ENCODE measurements around the gene FAH.
A peak's percentile ranks its signal among the peaks of the same experiment; 100 is the strongest.
"Not testable (repeated sequence)": the region's sequence is repeated elsewhere in the genome, so short reads cannot be mapped to it uniquely, and the experiment has no call there.

FAH gene

DNA sequence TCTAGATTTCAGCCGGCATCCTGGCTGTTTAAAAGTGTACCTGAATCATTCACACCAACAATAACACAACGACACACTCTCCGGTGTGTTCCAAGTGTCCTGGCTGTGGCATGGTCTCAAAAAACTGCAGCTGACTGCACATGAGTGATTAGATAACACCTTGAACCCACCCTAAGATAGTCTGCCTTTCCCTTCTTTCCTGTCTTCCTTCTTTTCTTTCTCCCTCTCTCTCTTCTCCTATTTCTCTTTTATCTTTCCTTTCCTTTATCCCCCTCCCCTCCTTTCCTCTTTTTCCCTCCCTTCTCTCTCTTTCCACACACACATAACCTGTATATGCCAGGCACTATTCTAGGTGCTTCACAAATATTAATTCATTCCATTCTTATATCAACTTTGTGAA is 1.2 kb upstream of the FAH start:
- no peak for DNase-seq (ENCODE audit: low read depth, low spot score)

DNA sequence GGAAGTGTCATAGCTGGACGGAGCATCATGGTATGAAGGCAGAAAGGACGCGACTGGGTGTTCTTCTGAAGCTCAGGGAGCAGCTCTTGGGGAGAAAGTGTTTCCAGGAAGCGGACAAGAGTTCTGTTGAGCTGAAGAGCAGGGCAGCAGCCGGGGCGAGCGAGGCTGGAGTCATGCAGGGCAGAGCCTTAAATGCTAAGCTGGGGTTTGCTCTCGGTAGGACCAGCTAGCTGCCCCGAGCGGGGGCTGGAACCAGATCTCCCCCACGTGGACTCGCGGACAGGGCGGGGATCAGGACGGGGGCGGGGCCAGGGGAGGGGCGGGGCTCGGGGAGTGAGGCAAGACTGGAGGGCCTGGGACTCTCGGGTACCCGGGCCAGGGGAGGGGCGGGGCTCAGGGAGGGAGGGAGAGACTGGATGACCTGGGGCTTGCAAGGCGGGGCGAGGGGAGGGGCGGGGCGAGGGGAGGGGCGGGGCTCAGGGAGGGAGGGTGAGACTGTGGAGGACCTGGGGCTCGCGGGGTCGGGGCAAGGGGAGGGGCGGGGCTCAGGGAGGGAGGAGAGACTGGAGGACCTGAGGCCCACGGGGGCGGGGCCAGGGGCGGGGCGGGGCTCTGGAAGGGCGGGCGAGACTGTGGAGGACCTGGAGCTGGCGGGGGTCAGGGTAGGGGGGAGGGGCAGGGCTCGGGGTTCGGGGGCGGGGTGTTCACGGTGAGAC is 461 bp upstream of the FAH start:
- DNase-seq (ENCODE audit: low read depth, low spot score): peak; percentile 93

DNA sequence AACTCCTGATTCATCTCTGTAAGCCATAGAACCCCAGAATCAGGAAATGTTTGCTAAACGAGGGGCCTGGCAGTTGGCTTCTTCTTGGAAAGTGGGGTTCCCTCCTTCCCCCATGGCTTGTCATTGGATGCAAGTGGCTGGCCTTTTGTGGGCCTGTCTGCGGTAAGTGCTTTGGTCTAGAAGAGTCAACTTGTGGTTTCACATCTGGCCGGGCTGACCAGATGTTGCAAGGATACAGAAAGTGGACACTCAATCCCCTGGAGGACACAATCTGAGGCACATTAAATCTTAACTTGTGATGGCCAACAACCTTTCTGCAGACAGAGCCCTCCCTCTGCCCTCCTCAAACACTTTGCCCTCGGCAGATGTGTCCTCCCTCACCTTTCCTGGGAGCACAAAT is 1.1 kb downstream of the FAH start:
- no peak for DNase-seq (ENCODE audit: low read depth, low spot score)

- no peak for DNase-seq (ENCODE audit: low read depth, low spot score)
Measured at GRCh38 chr15:80154336-80154735, 1.5 kb downstream of the FAH start.

DNA sequence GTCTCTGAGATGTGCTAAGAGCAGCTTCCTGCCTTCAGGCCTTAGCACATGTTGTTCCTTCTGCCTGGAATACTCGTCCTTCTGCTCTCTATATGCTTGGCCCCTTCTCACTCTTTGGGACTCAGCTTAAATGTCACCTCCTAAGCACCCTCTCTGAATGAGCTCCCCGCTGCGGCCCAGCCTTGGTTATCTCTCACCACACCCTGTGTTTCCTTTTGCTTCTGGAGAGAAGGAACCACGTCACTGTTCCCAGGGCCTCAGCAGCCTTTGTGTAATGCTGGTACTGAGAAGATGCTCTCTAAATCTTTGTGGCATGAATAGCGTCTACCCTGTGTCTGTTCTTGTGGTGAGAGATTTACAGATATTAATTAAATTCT is 2.2 kb downstream of the FAH start:
- DNase-seq (ENCODE audit: low read depth, low spot score): no peak

DNA sequence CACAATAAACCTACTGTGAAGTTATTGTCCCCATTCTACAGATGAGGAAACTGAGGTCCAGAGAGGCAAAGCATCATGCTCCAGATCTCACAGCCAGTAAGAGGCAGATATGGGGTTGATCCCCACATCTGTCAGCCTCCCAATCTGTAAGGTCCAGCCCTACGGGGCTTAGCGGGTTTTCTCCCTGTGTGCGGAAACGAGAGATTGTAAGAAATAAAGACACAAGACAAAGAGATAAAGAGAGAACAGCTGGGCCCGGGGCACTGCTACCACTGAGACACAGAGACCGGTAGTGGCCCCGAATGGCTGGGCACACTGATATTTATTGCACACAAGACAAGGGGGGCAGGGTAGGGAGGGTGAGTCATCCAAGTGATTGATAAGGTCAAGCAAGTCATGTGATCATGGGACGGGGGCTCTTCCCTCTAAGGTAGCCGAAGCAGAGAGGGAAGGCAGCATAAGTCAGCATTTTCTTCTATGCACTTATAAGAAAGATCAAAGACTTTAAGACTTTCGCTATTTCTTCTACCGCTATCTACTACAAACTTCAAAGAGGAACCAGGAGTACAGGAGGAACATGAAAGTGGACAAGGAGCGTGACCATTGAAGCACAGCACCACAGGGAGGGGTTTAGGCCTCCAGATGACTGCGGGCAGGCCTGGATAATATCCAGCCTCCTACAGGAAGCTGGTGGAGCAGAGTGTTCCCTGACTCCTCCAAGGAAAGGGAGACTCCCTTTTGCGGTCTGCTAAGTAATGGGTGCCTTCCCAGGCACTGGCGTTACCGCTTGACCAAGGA is 2.8 kb downstream of the FAH start:
- not testable (repeated sequence) for DNase-seq (ENCODE audit: low read depth, low spot score)

- no peak for DNase-seq (ENCODE audit: low read depth, low spot score)
Measured at GRCh38 chr15:80156176-80156720, 3.4 kb downstream of the FAH start.

DNA sequence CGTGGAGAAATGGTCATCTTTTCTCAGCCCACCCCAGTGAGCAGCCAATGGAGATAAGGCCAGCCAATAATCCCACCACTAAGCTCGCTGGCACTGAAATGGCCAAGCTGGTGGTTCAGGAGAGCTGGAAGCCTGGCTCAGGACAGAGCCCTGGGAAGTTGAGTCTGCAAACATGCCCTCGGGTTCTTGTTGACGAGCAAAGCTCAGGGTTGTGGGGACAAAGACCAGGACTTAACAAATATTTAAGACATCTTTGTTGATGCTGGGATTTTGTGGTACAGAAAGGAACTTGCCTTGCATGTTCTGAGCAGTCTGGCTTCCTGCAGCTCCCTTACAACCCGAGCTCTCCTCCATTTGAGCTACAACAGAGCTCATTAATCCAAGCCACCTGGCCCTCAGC is 4.4 kb downstream of the FAH start:
- no peak for DNase-seq (ENCODE audit: low read depth, low spot score)

- DNase-seq (ENCODE audit: low read depth, low spot score): no peak
Measured at GRCh38 chr15:80159301-80159700, 6.5 kb downstream of the FAH start.

- no peak for DNase-seq (ENCODE audit: low read depth, low spot score)
Measured at GRCh38 chr15:80159811-80160569, 7.2 kb downstream of the FAH start.

DNA sequence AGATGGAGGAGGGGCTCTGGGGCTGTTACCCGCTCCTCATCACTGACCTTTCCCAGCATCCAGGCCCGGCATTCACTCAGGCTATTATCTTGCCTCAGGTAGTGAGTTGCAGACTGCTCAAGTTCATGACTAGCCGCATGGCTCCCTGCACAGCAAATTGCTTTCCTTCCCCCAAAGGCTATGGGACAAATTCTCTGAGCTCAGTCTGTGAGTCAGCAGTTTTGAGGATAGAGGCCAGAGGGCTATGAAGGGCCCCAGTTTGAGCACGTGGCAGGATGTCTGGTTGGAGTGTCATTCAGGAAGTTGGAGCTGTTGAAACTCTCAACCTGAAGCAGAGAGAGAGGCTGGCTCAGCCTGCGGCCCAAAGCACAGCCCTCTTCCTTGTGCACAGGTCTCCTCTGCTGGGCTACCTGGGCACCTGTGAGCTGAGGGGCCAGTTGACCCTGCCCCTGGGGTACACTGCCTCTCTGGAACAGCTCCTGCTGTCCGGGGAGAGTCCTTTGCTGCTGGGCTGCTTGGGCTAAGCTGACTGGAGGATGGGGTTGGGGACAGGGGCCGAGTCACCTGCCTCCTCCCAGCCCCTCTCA is 7.9 kb downstream of the FAH start:
- no peak for DNase-seq (ENCODE audit: low read depth, low spot score)

- no peak for DNase-seq (ENCODE audit: low read depth, low spot score)
Measured at GRCh38 chr15:80161468-80162016, 8.7 kb downstream of the FAH start.

DNA sequence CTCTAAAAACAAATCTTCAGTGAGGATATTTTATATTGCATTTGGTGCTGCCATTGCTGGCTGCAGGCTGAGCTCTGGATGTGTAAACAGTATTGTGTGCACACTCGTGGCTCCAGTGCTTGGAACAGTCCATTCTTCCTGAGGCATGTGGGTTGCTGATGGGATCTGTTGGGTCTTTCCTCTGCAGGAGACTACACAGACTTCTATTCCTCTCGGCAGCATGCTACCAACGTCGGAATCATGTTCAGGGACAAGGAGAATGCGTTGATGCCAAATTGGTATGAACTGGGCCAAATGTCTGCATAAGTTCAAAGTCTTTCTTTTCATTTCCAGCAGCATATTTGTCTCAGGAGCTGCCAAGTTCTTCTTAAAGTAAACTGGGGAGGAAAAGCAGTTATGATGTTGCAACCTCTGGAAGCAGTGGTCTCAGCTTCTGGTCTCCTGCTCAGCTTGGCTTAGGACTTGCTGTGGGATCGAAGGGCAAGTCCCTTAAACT is 9.3 kb downstream of the FAH start:
- no peak for DNase-seq (ENCODE audit: low read depth, low spot score)

DNA sequence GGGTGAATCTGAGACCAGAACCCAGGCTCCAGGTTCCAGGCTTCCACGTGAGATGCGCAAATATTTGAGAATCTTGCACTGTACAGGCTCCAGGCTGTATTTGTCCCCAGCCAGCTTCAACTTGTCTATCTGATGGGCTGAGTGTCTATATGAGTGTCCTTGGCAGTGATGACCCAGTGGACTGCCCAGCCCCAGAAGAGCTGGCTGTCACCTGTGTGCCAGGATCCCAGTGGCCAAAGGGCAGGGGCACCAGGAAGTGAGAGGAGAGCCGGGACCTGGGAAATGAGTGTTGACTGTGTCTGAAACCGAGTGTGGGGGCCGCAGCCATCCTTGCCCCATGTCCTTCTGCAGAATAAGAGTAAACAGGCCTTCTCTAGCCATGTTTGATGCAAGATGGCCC is 10.4 kb downstream of the FAH start:
- DNase-seq (ENCODE audit: low read depth, low spot score): no peak

DNA sequence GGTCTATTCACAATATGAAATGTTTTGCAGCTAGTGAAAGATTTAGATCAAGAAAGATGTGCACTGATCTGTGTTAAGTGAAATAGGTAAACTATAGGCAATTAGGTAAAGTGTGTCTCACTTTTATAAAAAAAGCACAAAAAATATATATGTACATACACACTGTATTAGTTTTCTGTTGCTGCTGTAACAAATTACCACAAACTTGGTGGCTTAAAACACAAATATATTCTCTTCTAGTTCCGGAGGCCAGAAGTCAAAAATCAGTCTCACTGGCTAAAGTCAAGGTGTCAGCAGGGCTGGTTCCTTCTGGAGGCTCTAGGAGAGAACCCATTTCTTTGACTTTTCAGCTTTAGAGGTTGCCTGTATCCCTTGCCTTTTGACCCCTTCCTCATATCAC is 11.1 kb downstream of the FAH start:
- DNase-seq (ENCODE audit: low read depth, low spot score): no peak

DNA sequence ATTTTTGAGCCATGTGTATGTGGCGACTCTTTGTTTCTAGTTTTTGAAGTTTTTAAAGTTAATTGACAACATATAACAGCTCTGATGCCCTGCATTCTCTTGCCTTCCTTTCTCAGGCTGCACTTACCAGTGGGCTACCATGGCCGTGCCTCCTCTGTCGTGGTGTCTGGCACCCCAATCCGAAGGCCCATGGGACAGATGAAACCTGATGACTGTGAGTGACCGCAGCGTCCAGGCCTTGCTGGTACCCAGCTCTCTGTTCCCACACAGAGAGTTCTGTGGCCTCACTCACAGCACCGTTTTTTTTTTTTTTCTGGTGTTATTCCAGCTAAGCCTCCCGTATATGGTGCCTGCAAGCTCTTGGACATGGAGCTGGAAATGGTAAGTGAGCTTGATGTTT is 15.1 kb downstream of the FAH start:
- DNase-seq (ENCODE audit: low read depth, low spot score): no peak

DNA sequence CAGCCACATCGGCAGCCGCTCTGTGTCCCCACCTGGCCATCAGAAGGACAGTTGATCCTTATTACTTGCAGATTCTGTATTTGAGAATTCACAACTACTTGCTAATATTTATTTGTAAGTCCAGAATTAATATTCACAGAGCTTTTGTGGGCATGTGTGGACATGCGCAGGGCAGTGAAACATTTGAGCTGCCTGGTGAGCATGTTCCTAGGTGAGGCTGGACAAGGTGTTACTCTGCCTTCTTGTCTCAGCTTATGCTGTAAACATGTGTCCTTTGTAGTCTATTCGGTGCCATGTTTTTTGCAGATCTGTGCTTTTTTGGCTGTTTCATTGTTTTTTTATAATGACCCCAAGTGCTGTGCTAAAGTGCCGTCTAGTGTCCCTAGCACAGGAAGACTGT is 15.6 kb downstream of the FAH start:
- DNase-seq (ENCODE audit: low read depth, low spot score): no peak

GRCh38 chr15:80169768-80170357 is 17.1 kb downstream of the FAH start:
- DNase-seq (ENCODE audit: low read depth, low spot score): no peak

DNA sequence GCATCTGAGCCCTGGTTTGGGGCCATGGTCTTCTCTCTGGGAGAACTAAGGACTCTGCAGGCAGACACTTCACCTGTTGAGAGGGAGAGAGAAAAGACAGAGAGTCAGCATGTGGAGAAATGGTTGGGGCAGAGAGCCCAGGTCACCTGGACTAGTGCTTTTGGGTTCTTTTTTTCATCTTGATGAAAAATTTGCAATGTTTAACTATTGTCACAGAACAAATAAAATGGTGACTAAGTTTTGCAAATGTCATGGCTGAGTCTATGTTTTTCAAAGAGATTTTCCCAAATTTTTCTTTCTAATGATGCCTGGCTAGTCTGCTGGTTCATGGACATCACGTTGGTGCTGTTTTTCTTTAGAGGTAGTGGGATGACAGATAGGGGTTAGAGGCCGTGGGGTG is 17.8 kb downstream of the FAH start:
- no peak for DNase-seq (ENCODE audit: low read depth, low spot score)

DNA sequence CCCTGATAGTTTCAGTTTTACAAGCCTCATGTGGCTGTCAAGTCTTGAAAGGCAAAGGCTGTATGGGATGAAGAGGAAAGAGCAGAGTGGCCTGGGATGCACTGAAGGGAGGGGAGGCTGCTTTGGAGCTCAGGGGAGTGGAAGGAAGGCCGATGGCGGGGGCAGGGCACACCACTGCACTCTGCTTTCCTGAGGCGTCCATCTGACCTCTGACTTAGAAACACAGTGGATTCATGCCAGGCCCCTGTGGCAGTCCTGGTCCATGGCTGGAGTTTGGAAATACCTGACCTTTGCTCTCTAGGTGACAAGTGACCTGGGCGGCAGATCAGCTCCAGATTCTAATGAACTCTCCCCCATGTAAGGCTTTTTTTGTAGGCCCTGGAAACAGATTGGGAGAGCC is 19.0 kb downstream of the FAH start:
- DNase-seq (ENCODE audit: low read depth, low spot score): no peak

DNA sequence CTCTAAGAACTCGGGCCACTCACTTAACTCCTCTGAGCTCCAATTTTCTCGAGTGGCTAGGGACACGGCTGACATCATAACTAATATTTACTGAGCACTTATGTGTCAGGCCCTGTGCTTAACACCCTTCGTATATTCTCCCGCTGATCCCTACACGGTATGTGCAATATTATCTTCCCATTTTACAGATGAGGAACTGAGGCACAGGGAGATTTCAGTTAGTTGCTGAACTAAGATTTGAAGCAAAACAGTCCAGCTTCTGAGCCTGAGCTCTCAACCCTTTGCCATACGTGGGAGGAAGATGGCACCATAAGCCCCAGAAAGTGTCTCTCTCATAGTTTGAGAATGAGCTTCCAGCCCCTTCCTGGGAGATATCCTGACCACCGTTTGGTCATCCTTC is 19.6 kb downstream of the FAH start:
- no peak for DNase-seq (ENCODE audit: low read depth, low spot score)
